Motor neuron (in vitro differentiated cells): ENCODE results near the gene UGT2A3. TPM values are rescaled to one million over a fixed set of nuclear protein-coding genes. Genes with fewer than 3 reads are reported as not detected.
A peak's percentile ranks its signal among the peaks of the same experiment; 100 is the strongest.
"Not testable (repeated sequence)": the region's sequence is repeated elsewhere in the genome, so short reads cannot be mapped to it uniquely, and the experiment has no call there.

Experiments used
- ATAC-seq, 8 experiments: fragments of 200-7000 bp; cut with Tn5 transposase; replicated peaks in 6 of 8; 2 replicates each; pipeline ENCODE4 v1.8.0; 2021; ENCODE audit warnings: mild to moderate bottlenecking in 8 of 8, moderate library complexity in 8 of 8
- H3K27ac ChIP-seq, 2 donors: fragments of 250-450 bp; sonication (Bioruptor Pico); 2 replicates each; pipeline ENCODE4 v1.9.0; 2021; ENCODE audit warnings: antibody characterized with exemption in 2 of 2, mild to moderate bottlenecking in 2 of 2, moderate library complexity in 1 of 2
- H3K4me1 ChIP-seq, 2 donors: fragments of 250-450 bp; sonication (Bioruptor Pico); replicated peaks in 1 of 2; 2 replicates each; pipeline ENCODE4 v1.6.1; 2021; ENCODE audit warnings: antibody characterized with exemption in 2 of 2, mild to moderate bottlenecking in 2 of 2, moderate library complexity in 1 of 2
- H3K4me3 ChIP-seq, 5 donors: fragments of 250-450 bp; sonication (Bioruptor Pico); 2 replicates each; pipeline ENCODE4 v1.9.0; 2021; ENCODE audit warnings: antibody characterized with exemption in 5 of 5, mild to moderate bottlenecking in 5 of 5, moderate library complexity in 4 of 5
- WGBS, 10 experiments: fragments of 450-650 bp; shearing (Covaris generic); methylation state at CpG; one replicate each; pipeline ENCODE4 v1.0.0; 2022; 5-methylcytosine and 5-hydroxymethylcytosine counted together
- in situ Hi-C, 9 experiments: fragments of 400-800 bp; cut with MboI; loops; one replicate each; pipeline ENCODE4 v1.15.0; 2021; ENCODE audit warnings: low sequenced_read_pairs in 9 of 9, low pct_unique_long_range_greater_than_20kb in 2 of 9; ENCODE audit not compliant: unreplicated experiment in 9 of 9
- total RNA-seq, 8 experiments: library from RNA; unstranded; fragments of 300-600 nt; gene quantifications; 2 replicates each; pipeline versions ENCODE4 v1.2.3 to v1.2.4, GENCODE V29; 2022

UGT2A3 gene
- total RNA-seq, 8 experiments from 2014 or later: 0.09 TPM; not detected in 7

DNA sequence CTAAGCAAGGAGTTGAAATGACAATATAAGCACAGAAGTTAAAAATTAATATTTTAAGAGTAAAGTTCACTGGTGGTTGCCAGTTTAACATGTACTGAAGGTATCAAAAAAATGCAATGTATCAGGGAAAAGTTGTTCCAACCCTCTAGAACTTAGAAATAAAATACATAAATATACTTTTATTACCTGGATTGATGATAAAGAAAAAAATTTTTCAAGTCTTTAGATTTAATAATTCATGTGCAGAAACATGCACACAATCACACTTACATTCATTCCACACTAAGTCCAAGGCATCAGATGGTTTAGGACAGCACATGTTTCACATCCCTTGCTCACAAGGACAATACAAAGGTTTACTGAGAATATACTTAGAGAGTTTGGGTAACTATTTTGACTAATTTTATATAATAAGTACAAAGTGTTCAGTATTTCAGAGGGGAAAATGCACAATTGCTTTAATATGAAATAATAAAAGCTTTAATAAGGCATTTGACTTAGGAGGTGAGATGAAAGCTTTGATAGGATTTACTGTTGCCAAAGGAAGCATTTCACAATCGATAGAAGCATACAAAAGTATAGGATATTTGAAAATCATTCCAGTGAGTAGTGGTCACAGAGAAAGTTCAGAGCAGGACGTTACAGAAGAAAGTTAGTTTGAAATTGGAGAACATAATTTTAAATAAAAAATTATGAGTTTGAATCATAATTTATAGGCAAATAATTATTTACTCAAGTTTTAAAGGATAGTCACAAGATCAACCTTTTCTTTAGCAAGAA is 392 bp upstream of the UGT2A3 start:
- WGBS, 10 experiments: 0 to 90% (median 61%) methylated on average over 1 of the region's 2 CpGs
- H3K4me3 ChIP-seq: no peak overlapping the region
- no peak overlapping the region for H3K27ac ChIP-seq
- in situ Hi-C loops: no loop called here
- no peaks in the 10 kb centered on the region for H3K4me1 ChIP-seq
- no peak for ATAC-seq

DNA sequence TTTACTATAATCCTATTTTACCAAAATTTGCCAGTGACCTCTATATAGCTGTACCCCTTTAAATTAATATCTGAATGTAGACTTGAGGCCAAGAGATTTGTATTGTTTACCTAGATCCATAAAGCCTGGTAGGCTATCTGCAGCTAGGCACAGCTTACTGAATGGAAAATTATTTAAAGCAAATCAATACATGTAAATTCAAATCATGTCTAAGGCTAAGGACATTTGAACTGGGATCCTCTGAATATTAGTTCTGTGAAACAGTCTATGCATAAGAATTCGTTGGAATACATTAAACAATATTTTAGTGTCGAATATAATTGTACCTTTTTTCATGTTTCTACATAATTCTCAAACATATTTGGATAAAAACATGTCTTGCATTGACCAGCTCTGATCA is 1.6 kb downstream of the UGT2A3 start:
- ATAC-seq: no peak
- WGBS, 10 experiments: 0 to 100% (median 80%) methylated on average over 1 to 2 of the region's 2 CpGs
- in situ Hi-C loops: no loop called here
- no peaks in the 10 kb centered on the region for H3K4me1 ChIP-seq
- H3K27ac ChIP-seq: no peak overlapping the region
- no peak overlapping the region for H3K4me3 ChIP-seq

DNA sequence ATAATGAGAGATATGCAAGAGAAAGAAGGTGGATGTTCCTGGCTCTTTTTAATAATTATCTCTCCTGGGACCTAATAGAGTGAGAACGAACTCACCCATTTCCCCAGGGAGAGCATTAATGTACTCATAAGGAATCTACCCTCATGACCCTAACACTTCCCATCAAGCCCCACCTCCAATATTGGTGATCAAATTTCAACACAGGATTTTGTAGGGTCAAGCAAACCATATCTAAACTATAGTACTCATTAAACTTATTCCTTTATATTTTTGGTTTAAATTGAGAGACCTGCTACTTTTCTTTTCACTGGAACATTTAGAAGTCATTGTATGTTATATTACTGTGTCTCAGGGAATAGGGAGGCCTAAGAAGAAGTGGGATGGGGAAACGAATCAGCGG is 2.6 kb downstream of the UGT2A3 start:
- H3K27ac ChIP-seq: no peak overlapping the region
- ATAC-seq: no peak

DNA sequence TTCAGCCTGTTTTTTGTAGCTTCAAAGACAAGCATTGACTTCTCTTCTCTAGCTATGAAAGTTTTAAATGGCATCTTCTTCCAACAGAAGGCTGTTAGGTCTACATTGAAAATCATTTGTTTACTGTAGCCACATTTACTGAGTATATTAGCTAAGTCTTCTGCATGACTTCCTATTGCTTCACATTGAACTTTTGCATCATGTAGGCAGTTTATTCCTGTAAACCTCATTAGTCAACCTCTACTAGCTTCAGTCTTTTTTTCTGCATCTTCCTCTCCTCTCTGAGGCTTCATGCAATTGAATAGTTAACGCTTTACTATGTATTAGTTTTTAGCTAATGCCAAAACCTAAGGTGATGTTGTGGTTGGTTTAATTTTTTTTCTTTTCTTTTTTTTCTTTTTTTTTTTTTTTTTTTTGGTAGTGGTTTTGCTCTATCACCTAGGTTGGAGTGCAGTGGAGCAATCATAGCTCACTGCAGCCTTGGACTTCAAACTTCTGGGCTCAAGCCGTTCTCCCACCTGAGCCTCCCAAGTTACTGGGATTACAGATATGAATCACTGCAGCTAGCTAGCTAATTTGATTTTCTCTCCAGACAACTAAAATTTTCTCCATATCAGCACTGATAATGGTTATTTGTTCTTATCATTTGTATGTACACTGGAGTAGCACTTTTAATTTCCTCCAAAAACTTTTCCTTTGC is 3.4 kb downstream of the UGT2A3 start:
- 0 to 100% (median 75%) methylated on average over 1 to 2 of the region's 2 CpGs; no CpG with 5 or more reads in 2 of the 10 experiments for WGBS, 10 experiments
- H3K4me3 ChIP-seq: no peak overlapping the region
- in situ Hi-C loops: no loop called here
- no peak overlapping the region for H3K27ac ChIP-seq
- ATAC-seq: no peak
- H3K4me1 ChIP-seq: no peaks in the 10 kb centered on the region

More for the DNA sequence above, 2.6 kb downstream of the UGT2A3 start:
- H3K4me1 ChIP-seq: no peaks in the 10 kb centered on the region
- 0 to 100% (median 98%) methylated on average over 1 to 3 of the region's 3 CpGs; no CpG with 5 or more reads in 2 of the 10 experiments for WGBS, 10 experiments
- in situ Hi-C loops: no loop called here
- H3K4me3 ChIP-seq: no peak overlapping the region

DNA sequence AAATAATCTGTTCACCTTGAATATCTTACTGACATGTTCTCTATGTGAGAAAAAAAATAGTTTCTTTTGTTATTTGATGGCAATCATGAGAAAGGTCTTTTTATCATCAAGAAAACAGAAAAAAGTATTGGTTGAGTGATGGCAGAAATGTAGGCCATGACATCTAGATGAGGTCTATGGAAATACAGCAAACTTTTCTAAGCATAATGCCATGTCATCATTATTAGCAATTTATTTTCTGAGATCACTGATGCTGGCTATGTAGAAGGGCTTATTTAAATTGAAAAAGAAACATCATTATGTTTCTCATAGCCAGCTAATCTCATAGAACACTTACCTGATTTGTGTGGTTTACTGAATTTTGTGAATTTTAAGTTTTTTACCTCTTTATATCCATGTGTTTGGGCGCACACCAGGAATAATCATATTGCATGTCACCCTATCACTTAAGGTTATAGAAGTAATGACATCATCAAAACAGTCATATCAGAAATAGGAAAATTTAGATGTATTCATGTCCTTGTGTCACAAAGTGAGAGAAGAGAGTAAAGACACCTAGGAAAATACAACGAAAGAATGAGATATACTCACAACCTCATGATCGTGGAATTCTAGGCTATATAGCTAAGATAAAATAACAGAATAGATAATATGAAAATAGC is 22.4 kb downstream of the UGT2A3 start:
- H3K4me1 ChIP-seq: no peaks in the 10 kb centered on the region
- in situ Hi-C loops: no loop called here
- 6 to 75% (median 58%) methylated on average over 2 to 3 of the region's 3 CpGs; no CpG with 5 or more reads in 1 of the 10 experiments for WGBS, 10 experiments
- no peak overlapping the region for H3K27ac ChIP-seq
- no peak overlapping the region for H3K4me3 ChIP-seq
- no peak for ATAC-seq

DNA sequence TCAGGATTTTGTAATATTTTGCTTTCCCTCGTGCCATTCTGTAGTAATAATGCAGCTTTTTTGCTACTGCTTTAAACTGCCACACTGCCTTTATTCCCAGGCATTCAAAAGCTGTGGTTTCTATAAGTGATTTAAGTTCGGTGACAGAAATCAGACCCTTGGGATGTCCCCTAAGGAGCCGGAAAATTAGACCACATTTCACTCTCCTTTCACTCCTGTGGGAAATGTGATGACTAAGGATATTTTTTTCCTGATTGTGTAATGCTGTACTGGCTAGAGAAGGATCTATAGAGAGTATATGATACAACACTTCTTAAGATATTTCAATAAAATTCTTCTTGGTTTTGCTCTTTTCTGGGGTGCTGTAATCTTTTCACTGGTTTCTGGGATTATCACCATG is 24.4 kb downstream of the UGT2A3 start:
- H3K27ac ChIP-seq: peak overlapping the region in 1 of 2 donors; percentile 34
- no peak overlapping the region for H3K4me3 ChIP-seq
- 0 to 75% (median 47%) methylated on average over 1 to 3 of the region's 3 CpGs for WGBS, 10 experiments
- in situ Hi-C loops: no loop called here
- no peaks in the 10 kb centered on the region for H3K4me1 ChIP-seq
- peak in 5 of 8 experiments; percentile 70 to 100 (median 94) for ATAC-seq

DNA sequence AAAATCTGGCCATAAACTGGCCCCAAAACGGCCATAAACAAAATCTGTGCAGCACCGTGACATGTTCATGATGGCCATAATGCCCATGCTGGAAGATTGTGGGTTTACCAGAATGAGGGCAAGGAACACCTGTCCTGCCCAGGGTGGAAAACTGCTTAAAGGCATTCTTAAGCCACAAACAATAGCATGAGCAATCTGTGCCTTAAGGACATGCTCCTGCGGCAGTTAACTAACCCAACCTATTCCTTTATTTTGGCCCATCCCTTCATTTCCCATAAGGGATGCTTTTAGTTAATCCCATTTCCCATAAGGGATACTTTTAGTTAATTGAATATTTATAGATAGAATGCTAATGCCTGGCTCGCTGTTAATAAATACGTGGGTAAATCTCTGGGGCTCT is 29.4 kb downstream of the UGT2A3 start:
- WGBS, 10 experiments: 0 to 100% (median 61%) methylated on average over 1 to 5 of the region's 5 CpGs; no CpG with 5 or more reads in 3 of the 10 experiments
- H3K4me3 ChIP-seq, ATAC-seq, H3K27ac ChIP-seq, H3K4me1 ChIP-seq, in situ Hi-C loops: not testable (repeated sequence)

DNA sequence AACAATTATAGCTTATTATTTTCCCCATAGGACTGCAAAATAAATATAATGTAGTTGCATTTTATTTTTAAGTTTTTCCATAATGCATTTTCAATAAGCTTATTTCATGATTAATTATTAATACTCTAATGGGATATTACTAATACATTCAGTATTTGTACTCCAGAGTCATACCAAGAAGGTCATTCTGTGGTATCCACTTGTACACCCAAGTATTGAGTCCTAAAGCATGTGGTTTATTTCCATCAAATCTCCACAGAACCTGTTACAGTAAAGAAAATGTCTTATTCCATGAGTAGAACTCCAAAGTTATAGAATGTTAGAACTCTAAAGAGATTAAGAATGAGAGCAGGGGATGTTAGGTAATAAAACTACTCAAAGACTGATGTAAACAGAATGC is 30.6 kb downstream of the UGT2A3 start:
- ATAC-seq: no peak
- Histone ChIP-seq H3K27ac (no peak overlapping the region), H3K4me3 (no peak overlapping the region), H3K4me1 (no peaks in the 10 kb centered on the region)
- in situ Hi-C loops: no loop called here

DNA sequence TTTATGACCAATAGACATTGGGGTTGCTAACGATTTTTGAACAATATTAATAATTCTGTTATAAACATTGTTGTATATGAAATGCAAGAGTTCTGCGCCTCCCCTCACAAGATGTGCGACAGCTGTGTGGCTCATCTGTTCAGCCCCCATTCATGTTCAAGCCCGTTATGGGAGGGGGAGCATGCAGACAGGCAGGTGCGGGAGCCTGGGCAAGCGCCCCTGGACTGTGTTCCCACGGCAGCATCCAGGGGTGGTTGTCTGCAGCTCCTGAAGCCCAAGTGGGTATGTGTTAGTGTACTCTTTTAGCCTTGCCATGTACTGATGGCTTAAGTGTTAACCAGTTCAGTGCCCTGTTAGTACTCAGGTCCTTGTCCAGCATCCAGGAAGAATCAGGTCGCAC is 34.6 kb downstream of the UGT2A3 start:
- Histone ChIP-seq H3K27ac (no peak overlapping the region), H3K4me1 (no peaks in the 10 kb centered on the region), H3K4me3 (no peak overlapping the region)
- 0 to 100% (median 87%) methylated on average over 1 to 7 of the region's 8 CpGs; no CpG with 5 or more reads in 1 of the 10 experiments for WGBS, 10 experiments
- no peak for ATAC-seq
- in situ Hi-C loops: no loop called here

DNA sequence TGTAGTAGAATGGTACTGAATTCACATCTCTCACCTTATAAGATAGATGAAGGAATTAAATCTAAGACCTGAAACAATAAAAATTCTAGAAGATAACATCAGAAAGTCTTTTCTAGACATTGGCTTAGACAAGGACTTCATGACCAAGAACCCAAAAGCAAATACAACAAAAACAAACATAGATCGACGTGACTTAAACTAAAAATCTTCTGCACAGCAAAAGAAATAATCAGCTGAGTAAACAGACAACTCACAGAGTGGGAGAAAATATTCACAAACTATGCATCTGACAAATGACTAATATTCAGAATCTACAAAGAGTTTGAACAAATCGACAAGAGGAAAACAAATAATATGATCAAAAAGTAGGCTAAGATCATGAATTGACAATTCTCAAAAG is 38.8 kb downstream of the UGT2A3 start:
- Histone ChIP-seq H3K4me1 (no peaks in the 10 kb centered on the region), H3K27ac (no peak overlapping the region), H3K4me3 (no peak overlapping the region)
- in situ Hi-C loops: no loop called here
- ATAC-seq: no peak
- WGBS, 10 experiments: 11 to 100% (median 91%) methylated on average over 1 to 3 of the region's 3 CpGs

DNA sequence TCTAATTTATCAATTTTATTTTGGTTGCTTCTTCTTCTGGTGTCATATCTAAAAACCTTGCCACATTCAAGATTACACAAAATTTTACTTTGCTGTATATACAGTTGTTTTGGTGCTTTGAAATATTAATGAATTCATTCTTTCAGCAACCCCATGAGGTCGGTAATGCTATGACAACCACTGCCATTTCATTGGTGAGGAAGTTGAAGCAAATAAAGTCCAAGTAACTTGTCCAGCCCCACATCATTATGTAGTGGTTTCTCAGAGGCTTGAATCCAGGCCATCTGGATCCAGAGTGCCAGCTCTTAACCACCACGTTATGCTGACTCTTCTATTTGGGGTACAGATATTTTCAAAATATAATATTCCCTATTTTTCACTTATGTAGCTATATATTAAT is 42.2 kb downstream of the UGT2A3 start:
- no peak for ATAC-seq
- H3K4me3 ChIP-seq: no peak overlapping the region
- H3K27ac ChIP-seq: no peak overlapping the region
- 0 to 100% (median 42%) methylated on average over 1 to 2 of the region's 2 CpGs; no CpG with 5 or more reads in 2 of the 10 experiments for WGBS, 10 experiments
- in situ Hi-C loops: no loop called here
- H3K4me1 ChIP-seq: peaks cover 3 to 4% of the 10 kb centered on the region in 2 donors

DNA sequence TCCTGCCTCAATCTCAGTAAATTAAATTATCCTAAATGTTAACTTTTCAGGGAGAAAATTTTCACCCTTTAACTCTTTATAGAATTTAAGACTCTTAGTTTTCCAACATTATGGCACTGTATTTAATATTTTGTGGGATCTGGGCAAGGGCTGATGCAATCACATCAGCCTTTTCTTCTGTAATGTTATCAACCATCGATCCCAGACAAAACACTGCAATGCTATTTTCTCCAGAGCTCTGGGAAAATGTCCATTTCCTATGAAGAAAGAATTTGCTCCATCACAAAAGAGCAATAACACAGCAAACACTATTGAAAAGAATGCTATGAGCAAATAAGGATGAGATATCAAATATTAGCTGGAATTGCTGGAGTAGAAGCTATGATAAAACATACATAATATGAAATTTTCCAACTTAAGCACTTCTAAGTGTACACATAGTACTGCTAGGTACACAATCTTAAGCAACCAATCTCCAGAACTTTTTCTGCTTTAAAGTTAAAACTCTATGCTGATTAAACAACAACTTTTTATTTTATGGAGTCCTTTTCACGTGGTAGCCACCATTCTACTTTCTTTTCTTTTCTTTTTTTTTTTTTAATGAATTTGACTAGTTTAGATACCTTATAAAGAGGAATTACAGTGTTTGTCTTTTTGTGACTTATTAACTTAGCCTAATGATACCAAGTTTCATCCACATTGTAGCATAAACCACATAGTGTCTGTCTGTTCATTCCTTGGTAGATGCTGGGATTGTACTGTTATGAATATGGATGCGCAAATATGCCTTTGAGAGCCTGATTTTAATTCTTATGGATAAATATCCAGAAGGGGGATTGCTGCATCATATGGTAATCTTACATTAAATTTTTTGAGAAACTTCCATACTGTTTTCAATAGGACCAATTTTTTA is 43.6 kb downstream of the UGT2A3 start:
- in situ Hi-C loops: no loop called here
- H3K27ac ChIP-seq: no peak overlapping the region
- WGBS, 10 experiments: 6 to 100% (median 83%) methylated on average over 1 to 3 of the region's 3 CpGs
- no peak overlapping the region for H3K4me3 ChIP-seq
- ATAC-seq: no peak
- H3K4me1 ChIP-seq: peaks cover 3 to 4% of the 10 kb centered on the region in 2 donors
